DMS53 treated with DMSO at 0.1 percent for 48 hours (cell line): ENCODE data around the gene MCTP2.

Experiments
- DNase-seq: peaks from one replicate; lab custom pipeline; 2025; ENCODE audit not compliant: unreplicated experiment; lab: John Stamatoyannopoulos, UW

MCTP2 gene

DNA sequence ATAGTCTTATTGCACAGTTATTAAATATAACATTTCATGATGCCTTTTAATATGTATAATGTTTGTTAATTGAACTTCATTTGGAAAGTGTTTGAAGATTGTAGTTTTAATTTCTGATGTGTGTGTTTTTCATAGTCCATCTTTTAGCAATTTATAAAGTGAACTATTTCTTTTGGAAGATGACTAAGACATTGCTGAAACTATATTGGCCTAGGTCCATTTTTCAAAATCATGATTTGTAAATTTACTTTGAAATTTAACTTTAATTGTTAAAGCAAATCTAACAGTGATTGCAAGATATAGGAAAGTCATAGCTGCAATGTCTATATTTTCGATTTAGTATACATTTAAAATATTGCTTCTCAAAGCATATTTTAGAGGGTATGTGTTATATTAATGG is 30.8 kb downstream of the MCTP2 start:
- no peak for DNase-seq

DNA sequence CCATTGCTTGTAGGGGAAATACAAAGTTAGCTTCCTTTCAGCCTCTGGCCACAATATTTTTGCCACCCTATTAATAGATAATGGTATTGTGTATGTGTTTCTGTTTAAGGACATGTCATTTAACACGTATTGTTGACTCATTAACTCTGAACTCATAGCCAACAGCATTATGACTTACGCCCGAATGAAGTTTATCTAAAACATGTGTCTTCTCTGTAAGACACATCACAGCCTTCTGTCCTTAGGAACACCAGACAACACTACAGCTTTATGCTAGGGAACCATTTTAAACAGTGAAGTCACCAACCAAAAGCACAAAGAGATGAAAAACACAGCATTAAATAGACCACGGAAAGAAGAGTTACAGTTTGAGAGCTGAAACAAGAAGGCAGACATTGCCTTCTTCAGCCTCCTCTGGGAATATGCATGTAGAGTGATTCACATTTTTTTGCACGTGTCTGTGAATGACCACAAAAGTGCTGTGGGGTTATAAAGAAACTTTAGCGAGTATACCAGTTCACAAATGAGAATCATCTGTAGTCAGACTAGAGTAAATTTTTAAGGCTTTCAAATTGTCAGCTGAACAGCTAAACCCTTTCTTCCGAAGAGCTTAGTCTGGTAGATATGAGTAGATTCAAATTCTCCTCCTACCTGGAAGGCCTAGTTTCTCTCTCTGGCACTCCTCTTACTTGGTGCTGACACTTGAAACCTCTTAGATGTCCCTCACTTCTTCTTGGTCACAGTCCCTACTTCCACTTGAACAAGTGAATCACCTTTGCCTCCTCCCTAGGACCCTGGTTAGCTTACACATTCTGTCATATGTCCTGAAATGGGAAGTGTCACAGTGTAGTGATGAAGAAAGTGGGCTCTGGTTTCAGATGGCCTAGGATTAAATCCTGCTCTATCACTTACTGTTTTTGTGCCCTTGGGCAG is 32.2 kb downstream of the MCTP2 start:
- no peak for DNase-seq

DNA sequence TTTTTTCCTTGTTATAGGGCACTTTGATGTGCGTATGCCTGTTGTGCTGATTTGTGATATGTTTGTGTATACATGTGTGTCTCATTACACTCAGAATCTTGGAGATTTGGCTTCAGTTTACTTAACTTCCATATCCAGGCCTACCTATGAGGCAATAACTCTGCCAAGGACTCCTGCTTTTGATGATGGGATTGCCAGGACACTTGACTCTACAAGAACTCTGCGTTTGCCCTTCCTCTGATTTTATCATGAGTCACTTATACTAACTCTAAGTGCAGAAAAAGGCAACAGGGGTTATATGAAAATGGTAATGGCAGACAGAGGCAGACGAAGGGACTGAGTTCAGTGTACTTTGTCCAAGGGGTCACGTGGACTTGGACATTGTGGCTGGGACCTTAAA is 33.6 kb downstream of the MCTP2 start:
- DNase-seq = no peak

DNA sequence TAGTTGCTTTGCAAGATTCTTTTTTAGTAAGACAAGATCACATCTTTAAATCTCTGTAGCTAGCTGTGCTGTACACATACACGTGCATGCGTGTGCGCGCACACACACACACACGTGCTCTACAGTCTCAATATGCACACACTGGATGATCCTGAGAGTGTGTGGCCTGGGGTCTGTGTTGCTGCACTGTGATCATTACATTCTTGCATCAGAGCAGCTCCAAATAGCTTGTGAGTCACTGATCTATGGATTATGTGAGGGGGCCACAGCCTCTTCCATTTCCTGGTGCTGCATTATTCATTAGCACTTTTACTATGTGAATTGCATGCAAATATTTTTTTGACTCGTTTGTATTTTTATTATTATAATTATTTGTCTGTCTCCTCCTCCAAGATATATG is 34.6 kb downstream of the MCTP2 start:
- DNase-seq = no peak

DNA sequence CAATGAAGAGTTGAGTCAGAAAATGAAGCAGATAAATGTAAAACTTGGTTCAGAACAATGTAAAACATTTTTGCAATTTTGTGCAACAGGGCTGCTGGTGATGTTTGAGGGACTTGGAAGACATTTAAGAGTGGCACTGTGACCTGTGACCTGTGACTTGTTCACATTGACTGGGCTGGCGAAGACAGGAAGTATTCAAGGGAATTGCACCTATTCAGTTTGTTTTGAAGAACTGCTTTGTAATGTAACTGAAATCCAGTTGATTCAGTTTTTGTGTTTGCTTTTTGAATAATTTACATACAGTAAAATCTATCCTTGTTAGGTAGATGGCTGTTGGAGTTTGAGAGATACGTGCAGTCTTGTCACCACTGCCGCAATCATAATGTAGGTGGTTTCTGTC is 35.4 kb downstream of the MCTP2 start:
- DNase-seq = no peak

DNA sequence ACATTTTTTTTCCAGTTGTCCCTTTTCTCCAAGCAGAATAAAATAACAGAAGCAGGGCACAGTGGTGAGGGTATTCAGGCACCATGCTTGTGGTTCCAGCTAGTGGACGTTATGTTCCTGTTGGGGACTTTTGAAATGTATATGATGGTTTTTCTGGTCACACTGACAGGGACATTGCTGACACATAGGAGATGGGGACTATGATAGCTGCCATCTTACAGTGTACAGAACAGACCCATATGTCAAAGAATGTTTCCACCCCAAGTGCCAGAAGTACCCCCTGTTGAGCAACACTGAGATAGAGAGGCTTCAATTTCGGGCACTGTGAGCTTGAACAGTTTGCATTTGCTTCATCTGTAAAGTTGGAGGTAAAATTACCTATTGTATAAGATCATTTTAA is 38.6 kb downstream of the MCTP2 start:
- no peak for DNase-seq

DNA sequence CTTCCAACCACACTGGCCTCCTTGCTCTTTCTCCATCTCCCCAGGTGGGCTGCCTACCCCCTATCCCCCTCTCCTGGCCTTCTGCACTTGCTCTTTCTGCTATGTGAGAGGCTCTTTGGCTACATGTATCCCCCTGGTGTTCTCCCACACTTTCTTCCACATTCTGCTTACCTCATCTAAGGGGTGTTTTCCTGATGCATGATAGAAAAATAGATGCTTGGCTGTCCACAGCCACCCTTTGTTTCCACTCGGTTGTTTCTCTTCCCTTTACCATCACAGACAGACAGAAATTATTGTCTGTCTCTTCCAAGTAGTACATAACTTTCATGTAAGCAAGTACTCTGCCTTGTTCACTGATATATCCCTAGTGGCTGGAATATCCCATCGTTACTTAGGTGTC is 39.2 kb downstream of the MCTP2 start:
- DNase-seq = no peak

DNA sequence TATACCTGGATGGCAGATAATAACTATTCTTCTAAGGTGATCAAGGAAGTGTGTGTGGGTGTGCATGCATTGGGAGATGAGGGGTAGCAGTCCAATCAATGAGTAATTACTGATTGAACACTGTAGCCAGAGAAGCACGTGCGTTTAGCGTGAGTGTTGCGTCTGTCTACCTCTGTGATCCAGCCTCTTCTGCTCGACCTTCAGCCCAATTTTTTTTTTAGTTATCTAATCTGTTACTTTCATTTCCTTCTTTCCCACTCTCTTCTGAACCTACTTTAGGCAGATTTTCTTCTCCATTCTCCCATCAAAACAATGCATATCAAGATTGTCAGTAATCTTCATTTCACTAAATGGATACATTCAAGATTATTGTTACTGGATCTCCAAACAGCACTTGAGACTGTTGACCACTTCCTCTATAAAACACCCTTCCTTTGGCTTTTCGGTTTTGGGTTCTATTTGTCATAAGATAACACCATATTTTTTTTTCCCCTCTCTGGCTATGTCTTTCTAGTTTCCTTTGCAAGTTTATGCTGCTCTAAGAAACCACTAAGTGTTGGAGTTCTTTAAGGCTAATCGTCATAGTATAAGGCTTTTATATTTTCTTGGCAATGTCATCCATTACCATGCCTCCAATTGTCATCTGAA is 41.0 kb downstream of the MCTP2 start:
- DNase-seq = no peak

DNA sequence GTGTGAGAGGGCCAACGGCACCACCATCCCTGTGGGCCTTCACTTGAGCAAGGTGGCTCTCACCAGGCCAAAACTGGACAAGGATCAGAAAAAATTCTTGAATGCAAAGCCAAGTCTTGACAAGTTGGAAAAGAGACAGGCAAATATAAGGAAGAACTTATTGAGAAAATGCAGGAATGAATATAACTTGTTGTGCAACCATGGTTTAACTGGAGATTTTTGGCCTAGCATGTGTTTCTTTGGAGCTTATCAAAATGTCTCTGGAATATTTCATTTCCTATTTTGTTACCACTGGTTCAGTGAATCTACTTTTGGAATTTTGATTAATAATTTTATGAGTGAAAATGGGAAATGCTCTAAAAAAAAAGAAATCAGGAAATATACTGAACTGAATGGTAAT is 42.5 kb downstream of the MCTP2 start:
- no peak for DNase-seq

DNA sequence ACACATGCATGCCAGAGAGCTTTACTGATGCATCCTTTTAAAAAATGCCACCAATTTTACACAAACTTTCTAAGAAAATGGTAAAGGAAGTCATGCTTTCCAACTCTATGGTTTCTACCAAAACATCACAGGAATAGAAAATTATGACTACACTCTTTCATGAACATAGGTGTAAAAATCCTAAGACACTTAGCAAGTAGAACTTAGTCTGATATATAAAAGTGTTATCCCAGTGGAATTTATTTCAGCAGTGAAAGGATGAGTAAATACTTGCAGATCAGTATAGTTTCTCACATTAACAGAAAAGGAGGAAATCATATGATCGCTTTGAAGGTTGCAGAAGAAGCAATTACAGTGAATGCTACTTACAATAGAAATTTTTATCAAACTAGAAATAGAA is 43.4 kb downstream of the MCTP2 start:
- DNase-seq = no peak

DNA sequence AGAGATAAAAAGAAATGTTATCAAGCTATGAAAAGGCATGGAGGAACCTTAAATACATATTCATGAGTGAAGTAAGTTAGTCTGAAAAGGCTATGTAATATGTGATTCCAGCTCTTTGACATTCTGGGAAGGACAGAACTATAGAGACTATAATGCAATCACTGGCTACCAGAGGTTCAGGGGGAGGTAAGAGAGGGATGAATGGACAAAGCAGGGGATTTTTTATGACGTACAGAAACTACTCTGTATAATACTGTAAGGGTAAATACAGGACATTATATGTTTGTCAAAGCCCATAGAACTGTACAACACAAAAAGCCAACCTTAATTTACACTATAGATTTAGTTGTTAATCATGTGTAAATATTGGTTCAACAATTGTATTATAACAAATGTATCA is 46.1 kb downstream of the MCTP2 start:
- no peak for DNase-seq

DNA sequence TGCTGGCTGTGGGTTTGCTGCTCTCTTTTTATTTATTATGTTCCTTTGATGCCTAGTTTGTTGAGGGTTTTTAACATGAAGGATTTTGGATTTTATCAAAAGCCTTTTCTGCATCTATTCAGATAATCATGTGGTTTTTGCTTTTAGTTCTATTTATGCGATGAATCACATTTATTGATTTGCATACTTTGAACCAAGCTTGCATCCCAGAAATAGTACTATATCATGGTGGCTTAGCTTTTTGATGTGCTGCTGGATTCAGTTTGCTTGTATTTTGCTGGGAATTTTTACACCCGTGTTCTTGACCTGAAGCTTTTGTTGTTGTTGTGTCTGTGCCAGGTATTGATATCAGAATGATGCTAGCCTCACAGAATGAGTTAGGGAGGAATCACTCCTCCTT is 48.4 kb downstream of the MCTP2 start:
- DNase-seq = no peak

DNA sequence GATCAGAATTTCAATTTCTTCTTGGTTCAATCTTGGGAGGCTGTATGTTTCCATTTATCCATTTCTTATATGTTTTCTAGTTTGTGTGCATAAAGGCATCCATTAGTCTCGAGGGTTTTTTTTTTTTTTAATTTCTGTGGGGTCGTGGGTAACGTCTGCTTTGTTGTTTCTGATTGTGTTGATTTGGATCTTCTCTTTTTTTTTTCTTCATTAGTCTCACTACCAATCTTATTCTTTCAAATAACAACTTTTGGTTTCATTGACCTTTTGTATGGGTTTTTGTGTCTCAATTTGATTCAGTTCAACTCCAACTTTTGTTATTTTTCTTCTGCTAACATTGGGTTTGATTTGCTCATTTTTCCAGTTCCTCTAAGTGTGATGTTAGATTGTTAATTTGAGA is 48.9 kb downstream of the MCTP2 start:
- DNase-seq = no peak

DNA sequence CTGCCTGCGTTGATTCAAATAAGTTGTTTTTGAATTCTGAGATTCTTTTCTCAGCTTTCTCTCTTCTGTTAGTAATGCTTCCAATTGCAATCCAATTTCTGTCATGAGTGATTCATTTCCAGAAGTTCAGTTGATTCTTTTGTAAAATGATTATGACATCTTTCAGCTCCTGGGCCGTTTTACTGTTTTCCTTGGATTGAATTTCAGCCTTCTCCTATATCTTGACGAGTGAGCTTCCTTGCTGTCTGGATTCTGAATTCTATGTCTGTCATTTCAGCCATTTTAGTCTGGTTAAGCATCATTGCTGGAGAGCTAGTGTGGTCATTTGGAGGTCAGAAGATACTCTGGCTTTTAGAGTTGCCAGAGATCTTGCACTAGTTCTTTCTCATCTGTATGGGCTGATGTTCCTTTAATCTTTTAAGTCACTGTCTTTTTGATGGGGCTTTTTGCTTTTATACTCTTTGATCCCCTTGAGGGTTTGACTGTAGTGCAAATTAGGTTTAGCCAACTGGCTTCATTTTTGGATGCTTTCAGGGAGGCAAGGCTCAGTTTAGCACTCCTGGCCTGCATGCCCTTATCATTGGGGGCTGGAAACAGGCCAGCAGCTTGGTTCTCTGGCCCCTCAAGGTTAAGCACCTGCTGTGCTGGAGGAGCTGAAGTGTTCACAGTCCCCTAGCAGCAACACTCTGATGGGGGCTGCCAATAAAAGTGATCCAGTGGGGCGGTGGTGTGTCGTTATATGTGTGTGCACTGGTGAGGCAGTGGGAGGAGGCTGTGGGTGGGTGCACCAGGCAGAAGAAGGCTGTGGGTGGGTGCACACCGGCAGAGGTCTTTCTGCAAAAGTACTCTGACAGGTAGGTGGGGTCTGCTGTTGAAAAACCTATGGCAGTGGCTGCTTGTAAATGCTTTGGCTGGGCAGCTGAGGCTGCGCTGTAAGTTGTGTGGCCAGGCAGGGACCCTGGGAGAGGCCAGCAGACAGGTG is 51.2 kb downstream of the MCTP2 start:
- DNase-seq = no peak

DNA sequence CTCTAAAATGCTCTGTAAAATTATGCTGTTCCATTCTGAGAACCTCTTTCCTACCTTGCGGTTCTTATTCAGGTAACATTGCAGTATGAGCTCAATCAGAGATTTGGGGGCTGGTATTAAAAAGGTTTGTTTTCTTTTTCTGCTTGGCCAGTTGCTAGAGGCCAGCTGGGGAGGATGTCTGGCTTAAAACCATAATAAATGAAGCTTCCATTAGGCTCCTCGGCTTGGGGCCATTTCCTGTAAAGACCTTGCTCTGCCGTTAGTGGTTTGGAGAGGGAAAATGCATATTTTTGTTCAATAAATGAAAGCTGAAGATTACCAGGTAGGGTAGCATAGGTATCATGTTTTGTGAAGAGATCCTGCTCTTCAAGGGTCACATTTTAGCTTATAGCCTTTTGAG is 55.2 kb downstream of the MCTP2 start:
- DNase-seq = no peak

DNA sequence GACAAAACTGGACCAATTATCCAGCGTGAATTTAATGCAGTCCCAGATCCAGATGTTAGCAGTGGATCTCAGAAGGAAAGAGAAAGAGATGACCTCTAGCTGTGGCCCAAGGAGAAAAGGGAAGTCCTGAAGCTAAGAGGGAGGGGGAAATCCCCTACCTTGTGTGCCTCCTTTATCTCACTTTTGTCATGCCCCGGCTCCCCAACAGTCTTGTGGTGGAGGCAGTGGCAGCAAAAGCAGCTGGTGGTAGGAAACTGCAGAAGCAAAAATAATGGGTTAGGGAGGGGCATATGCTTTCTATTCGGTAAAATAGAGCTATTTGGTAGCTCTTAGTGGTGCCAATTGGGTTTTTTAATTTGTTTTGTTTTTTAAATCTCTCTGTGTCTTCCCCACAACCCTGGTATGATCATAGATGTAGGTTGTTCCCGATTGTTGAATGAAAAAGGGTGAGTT is 56.5 kb downstream of the MCTP2 start:
- DNase-seq = no peak

DNA sequence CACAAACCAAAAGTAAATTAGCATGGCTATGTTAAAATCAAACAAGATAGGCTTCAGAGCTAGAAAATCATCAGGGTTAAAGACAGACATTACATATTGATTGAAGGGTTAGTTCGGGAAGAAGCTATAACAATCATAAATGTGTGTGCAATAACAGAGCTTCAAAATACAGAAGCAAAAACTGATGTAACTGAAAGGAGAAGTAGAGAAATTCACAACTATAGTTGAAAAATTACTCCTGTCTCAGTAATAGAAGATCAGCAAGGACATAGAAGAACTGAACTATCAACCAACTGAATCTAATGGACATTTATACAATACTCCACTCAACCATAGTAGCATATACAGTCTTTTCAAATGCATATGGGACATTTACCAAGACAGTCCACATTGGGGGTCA is 59.4 kb downstream of the MCTP2 start:
- no peak for DNase-seq

DNA sequence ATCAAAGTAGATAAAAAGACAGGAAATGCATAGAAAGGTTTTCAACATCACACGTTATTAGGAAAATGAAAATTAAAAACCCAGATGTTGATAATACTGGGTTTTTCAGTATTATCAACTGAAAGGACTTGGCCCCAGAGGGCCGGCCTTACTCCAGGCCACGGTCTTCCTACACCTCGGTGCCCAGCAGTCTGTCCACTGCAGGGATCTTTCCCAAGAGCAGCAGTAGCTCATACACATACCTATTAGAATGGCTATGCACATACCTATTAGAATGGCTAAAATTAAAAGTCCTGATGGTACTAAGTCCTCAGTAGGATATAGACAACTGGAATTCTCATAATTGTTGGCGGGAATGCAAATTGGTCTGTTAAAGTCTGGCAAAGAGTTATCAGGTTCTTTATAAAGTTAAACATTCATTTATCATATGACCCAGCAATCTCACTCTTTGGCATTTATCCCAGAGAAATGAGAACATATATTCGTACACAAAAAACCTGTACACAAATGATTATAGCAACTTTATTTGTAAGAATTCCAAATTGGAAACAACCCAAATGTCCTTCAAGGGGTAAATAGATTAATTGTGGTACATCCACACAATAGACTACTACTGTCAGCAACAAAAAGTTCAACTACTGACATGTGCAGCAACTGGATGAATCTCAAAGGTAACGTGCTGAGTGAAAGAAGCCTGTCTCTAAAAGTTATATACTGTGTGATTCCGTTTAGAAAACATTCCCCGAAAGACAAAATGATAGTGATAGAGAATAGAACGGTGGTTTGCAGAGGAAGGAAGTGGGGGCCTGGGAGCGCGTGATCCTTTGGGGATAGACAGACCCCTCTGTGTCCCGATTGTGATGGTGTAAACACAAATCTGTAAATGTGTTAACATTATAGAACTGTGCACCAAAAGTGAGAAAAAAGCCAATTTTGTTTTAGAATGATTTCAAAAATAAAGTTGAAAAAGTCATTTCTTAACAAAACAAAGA is 62.3 kb downstream of the MCTP2 start:
- no peak for DNase-seq

DNA sequence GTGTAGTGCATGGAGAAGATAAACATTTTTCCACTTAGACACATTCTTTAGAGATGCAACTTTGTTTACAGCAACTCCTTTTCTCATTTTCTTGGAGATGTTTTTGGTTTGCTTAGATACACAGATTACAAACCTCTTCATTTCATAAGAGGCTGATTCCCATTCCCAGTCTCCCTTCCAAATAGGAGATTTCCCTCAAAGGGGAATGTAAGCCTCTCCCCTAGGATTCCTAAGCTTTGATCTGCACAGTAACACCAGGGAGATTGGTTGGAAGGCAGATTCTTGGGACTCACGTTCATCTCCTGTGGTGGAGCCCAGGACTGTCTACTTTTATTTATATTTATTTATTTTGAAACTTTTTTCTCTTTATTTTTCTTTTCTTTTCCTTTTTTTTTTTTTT is 63.2 kb downstream of the MCTP2 start:
- no peak for DNase-seq

DNA sequence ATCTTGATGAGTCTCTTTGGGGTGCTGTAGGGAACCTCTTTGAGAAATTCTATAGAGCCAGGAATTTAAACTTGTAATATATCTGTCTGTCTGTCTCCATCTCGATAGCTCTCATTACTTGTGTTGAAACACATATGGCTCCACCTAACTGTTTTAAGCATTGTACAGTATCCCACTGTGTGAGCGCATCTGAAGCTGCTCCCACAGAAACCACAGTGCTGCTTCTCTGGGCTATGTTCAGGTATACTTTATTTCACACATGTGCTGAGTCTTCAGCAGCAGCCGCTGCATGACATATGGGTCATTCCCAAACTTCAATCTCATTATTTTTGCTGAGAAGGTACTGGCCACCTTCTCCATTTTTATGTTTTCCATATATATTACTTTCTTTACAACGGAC is 63.9 kb downstream of the MCTP2 start:
- DNase-seq = no peak
